ENCODE results near the gene HOXC9.

The HOXC9 gene

GRCh38 chr12:54032627-54033100 is 32.7 kb downstream of the HOXC9 start, which contains the start of gene HOXC5 (continued):
- TF ChIP-seq ZNF341 (tag by site-specific recombination; IDR thresholded peaks at IDR 0.05; ENCODE audit: low read depth): peak; percentile 85
- TF ChIP-seq MYNN (tag by site-specific recombination; IDR thresholded peaks at IDR 0.05; ENCODE audit: borderline replicate concordance): no peak; the same call in 1 of the 2 replicates
- peak; percentile 95 for TF ChIP-seq ZEB2 (tag by site-specific recombination; IDR thresholded peaks at IDR 0.05)
- TF ChIP-seq ZNF184 (tag by site-specific recombination; IDR thresholded peaks at IDR 0.05): 0 out of 2 replicates have a peak, but pooled peaks have one; percentile 10
- TF ChIP-seq REPIN1 (tag by site-specific recombination; IDR thresholded peaks at IDR 0.05; ENCODE audit: low read depth): no peak
- peak; percentile 80 for TF ChIP-seq ZNF610 (tag by site-specific recombination; IDR thresholded peaks at IDR 0.05; ENCODE audit: borderline replicate concordance)
- TF ChIP-seq ZNF521 (tag by site-specific recombination; IDR thresholded peaks at IDR 0.05): no peak
- no peak for TF ChIP-seq ELK4 (IDR thresholded peaks at IDR 0.05; ENCODE audit: borderline replicate concordance, low read depth, low read length)
- no peak for TF ChIP-seq TCF7L2 (IDR thresholded peaks at IDR 0.05; ENCODE audit: borderline replicate concordance, low read depth, low read length)
- TF ChIP-seq ZFP41 (tag by site-specific recombination; IDR thresholded peaks at IDR 0.05; ENCODE audit: borderline replicate concordance): no peak
- no peak for TF ChIP-seq ZNF426 (tag by site-specific recombination; IDR thresholded peaks at IDR 0.05)
- TF ChIP-seq ZNF629 (tag by site-specific recombination; IDR thresholded peaks at IDR 0.05): peak; percentile 92
- TF ChIP-seq SP3 (tag by site-specific recombination; IDR thresholded peaks at IDR 0.05): peak; percentile 70
- TF ChIP-seq TSHZ1 (tag by site-specific recombination; IDR thresholded peaks at IDR 0.05; ENCODE audit: borderline replicate concordance): peak; percentile 87
- peak; percentile 96 for TF ChIP-seq PRDM10 (tag by site-specific recombination; IDR thresholded peaks at IDR 0.05)
- peak; percentile 88 for TF ChIP-seq ZNF596 (tag by site-specific recombination; IDR thresholded peaks at IDR 0.05)
- no peak for TF ChIP-seq ZNF585B (tag by site-specific recombination; IDR thresholded peaks at IDR 0.05)
- TF ChIP-seq ZNF280C (tag by site-specific recombination; IDR thresholded peaks at IDR 0.05): no peak
- TF ChIP-seq ZSCAN5A (tag by site-specific recombination; IDR thresholded peaks at IDR 0.05): no peak
- no peak for TF ChIP-seq ZNF175 (tag by site-specific recombination; IDR thresholded peaks at IDR 0.05)
- no peak for TF ChIP-seq ZNF768 (tag by site-specific recombination; IDR thresholded peaks at IDR 0.05)
- peak; percentile 98 for TF ChIP-seq BCL11A (tag by site-specific recombination; IDR thresholded peaks at IDR 0.05; ENCODE audit: low read depth)
- TF ChIP-seq ZNF16 (tag by site-specific recombination; IDR thresholded peaks at IDR 0.05; ENCODE audit: low read depth): no peak
- peak; percentile 81 for TF ChIP-seq HIC1 (tag by site-specific recombination; IDR thresholded peaks at IDR 0.05)
- TF ChIP-seq ZNF138 (tag by site-specific recombination; IDR thresholded peaks at IDR 0.05; ENCODE audit: borderline replicate concordance): no peak
- TF ChIP-seq KLF1 (tag by site-specific recombination; IDR thresholded peaks at IDR 0.05): peak; percentile 71

All from HEK293 (cell line).